Left lobe of liver (tissue), 2 donors: ENCODE measurements around the gene IGSF9B. TPM values are rescaled to one million over a fixed set of nuclear protein-coding genes. Genes with fewer than 3 reads are reported as not detected.

Experiments
- ATAC-seq: fragments of 200-7000 bp; cut with Tn5 transposase; one replicate; pipeline ENCODE4 v1.9.1; 2020; ENCODE audit warnings: mild to moderate bottlenecking, moderate library complexity
- DNase-seq: peaks from one replicate; pipeline ENCODE4 v3.0.0-alpha.2; 2020; ENCODE audit warnings: low spot score
- total RNA-seq: library from RNA; stranded (reverse); gene quantifications from one replicate; pipeline ENCODE4 v1.2.1, GENCODE V29; 2021
- donor health status: DM: no; HTN: no; CAD: no; lungs with moderate emphysema.
- donor health status: DM: no; HTN: yes; CAD: no.

Gene IGSF9B
- total RNA-seq, 1 donor from 2014 or later, result 0.13 TPM

DNA sequence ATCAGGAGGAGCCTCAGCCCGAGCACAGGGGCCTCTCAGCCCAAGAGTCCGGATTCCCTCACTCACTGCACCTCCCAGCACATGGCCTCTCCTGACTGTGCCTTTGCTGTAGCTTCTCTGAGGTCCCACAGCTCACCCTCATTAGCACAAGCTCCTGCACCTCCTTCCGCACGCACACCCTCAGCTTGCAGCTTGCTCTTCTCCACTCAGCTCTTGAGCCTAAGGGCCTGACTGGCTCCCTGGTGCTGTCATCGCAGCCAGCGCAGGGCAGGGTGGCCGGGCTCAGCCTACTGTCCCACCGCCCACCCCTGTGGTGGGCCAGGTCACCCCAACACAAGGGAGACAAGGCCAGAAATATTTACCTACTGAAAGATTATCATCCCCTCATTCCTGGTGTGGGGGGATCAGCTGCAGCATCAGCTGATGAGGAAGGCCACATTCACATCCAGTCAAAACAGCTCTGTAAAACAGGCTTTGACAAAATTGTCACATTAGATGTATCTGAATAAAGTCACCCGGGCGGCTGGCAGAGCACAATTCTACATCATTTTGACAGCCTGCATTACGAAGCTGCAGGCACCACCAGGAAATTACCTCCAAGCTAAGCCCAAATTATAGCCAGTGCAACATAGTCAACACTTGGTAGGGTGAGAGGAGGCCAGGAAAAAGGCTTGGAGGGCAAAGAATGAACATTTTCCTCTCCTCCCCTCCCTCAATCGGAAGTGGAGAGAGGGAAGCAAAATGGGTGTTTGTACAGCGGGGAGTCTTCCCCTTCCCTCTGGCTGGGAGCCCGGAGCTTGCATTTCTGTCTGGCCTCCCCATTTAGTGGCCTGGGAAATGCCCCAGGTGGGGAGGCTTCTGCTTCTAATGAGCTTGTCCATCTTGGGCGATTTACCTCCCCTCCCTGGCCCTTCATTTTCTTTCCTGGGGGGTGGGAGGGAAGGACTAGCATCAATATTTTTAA is 29.5 kb upstream of the IGSF9B start:
- no peak for ATAC-seq
- no peak for DNase-seq

DNA sequence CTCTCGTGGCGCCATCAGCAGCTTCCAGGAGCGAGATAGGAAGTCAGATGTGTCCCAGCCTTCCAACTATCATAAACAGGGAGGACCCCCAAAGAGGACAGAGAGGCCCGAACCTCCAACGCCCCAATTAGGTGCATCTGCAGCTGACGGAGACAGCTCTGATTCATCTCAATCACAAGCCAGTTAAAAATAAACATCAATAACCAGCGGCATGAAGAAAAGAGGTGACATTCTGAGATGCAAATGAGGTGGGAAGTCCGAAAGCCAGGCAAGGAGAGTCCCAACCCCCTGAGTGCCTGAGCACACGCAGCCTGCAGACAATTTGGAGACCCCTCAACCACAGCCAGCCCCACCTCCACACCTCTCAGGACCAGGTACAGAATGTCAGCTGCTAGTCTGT is 28.1 kb upstream of the IGSF9B start:
- ATAC-seq, result no peak
- DNase-seq, result no peak

DNA sequence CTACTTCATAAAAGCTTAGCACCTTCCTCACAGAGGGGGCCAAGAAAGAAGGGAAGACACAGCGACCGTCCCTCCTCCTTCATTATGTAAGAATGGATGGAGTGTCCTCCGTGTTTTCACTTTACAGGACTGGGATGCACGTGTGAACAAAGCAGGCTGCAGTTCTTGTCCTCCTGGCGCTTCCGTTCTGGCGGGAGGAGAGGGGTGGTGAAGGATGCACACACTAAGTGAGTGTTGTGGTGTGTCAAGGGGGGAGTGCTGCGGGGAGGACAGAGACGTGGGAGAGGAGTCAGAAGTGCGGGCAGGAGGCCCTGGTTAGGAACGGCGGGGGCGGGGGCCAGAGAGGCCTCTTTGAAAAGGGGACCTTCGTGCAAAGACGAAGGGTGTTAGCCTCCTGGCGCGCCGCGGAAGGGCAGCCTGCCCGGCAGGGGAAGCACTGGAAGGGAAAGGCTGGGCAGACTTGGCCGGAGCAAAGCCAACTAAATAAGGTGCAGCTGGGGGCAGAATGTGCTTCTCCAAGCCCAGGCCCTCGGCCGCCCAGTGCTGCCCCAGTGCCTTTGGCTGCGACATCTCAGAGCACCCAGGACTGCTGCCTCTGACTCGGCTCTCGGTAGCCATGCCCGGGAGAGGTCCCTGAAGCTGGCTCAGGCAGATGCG is 27.0 kb upstream of the IGSF9B start:
- no peak for DNase-seq
- no peak for ATAC-seq

- ATAC-seq, result no peak
Measured at GRCh38 chr11:133982876-133983275, 26.1 kb upstream of the IGSF9B start.

DNA sequence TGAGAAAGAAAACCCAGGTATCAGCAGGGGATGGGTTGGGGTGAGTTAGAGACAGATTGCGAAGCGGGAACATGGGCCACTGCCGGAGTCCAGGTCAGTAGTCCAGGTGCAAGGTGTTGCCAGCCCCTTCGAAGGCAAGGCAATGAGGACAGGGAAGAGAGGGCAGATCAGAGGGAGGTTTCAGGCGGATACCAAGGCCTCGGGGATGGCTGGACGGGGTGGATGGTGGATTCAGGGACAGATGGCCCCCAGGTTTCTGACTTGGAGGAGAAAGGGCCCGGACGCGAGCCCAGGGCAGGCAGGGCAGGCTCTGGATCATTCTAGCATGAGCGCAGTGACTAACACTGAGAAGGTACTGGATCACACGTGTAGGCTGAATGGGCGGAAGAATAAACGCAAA is 25.4 kb upstream of the IGSF9B start:
- ATAC-seq (no peak), DNase-seq (no peak)

More at GRCh38 chr11:133982876-133983275, 26.1 kb upstream of the IGSF9B start:
- no peak for DNase-seq

GRCh38 chr11:133981156-133981555 is 24.4 kb upstream of the IGSF9B start:
- ATAC-seq (peak; percentile 31), DNase-seq (no peak)

DNA sequence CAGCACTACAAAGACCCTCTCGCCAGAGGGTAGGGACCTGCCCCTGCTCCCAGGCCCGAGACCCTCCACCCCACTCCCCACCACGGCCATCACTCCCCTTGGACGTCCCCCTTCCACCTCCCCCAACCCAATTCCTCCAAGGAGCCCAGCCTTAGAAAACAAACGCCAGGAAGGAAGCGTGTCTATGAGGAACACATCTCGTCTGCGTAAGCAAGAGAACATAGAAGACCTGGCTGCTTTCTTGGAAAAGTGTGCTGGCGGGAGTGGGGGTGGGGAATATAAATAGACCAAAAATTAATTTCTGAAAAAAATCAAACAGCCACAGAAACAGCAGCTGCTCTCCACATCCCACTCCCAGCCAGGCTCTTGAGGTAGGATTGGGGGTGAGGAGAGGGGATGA is 23.9 kb upstream of the IGSF9B start:
- ATAC-seq, result no peak
- DNase-seq, result no peak

GRCh38 chr11:133978794-133979193 is 22.0 kb upstream of the IGSF9B start:
- no peak for DNase-seq
- ATAC-seq, result no peak

- no peak for DNase-seq
Measured at GRCh38 chr11:133977067-133977677, 20.4 kb upstream of the IGSF9B start.

DNA sequence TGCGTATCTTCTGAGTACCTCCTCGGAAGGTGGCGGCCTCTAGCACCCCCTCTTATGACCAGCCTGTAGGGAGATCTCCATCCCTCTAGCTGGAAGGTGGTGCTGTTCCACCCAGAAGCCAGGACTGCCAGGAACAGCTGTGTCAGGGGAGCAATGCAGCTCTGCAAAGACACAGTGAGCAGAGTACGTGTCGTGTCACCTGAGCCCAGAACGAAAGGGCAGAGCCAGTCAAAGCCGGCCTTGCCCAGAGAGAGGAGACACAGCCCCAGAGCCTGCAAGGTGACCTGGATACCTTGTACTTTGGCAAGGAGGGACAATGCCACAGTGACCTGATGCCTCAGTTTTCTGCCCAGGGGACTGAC is 18.7 kb upstream of the IGSF9B start:
- DNase-seq, result no peak
- no peak for ATAC-seq

More at GRCh38 chr11:133977067-133977677, 20.4 kb upstream of the IGSF9B start:
- ATAC-seq, result no peak

- ATAC-seq, result no peak
- no peak for DNase-seq
Measured at GRCh38 chr11:133974836-133975487, 18.2 kb upstream of the IGSF9B start.

- DNase-seq (no peak), ATAC-seq (no peak)
Measured at GRCh38 chr11:133971881-133972280, 15.1 kb upstream of the IGSF9B start.

DNA sequence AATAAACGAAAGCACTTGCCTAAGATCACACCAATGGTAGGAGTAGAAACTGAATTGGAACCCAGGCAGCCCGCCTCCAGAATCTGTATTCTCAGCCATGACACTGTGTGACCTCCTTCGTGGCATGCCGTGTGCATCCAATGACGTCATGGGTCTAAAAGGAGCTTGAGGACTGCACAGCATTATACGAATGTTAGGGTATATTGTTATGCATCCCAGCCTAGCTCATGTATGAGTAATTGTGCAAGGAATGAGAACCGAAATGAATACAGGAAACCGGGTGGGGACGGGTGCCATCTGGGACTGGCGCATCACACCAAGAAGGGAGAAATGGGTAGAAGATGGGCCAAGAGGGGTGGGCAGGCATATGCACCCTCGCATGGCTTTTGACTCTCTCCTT is 12.3 kb upstream of the IGSF9B start:
- DNase-seq, result no peak
- no peak for ATAC-seq

- DNase-seq (no peak), ATAC-seq (no peak)
Measured at GRCh38 chr11:133968300-133968699, 11.5 kb upstream of the IGSF9B start.

- ATAC-seq, result no peak
- no peak for DNase-seq
Measured at GRCh38 chr11:133967599-133968238, 11.0 kb upstream of the IGSF9B start.

DNA sequence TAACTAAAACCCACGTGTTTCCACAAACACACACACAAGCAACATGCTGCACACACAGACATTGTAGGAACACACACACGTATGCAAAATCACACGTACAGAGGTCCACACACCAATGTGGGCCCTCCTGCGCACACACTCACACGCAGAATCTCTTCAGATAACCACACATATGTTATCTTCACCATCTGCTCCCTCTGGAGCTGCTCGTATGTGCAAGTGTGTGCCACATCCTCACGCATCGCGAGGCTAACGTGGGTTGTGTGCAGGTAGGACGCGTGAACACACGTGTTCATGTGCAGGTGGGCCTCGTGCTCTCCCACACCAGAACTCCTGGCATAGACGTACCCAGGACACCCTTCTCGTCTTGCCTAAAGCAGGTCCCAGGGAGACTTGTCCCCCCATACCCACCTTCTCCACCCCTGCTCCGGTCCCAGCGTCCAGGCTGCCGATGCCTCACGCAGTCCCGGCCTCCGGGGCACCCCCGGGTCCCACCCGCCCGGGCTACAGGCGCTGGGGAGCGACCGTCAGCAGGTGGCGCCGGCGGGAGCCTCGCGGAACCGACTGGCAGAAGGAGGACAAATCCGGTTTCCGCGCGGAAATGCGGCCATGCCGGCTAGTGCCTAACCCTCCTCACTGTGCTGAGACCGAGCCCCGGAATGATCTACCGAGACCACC is 10.3 kb upstream of the IGSF9B start:
- ATAC-seq (peak; percentile 32), DNase-seq (no peak)

DNA sequence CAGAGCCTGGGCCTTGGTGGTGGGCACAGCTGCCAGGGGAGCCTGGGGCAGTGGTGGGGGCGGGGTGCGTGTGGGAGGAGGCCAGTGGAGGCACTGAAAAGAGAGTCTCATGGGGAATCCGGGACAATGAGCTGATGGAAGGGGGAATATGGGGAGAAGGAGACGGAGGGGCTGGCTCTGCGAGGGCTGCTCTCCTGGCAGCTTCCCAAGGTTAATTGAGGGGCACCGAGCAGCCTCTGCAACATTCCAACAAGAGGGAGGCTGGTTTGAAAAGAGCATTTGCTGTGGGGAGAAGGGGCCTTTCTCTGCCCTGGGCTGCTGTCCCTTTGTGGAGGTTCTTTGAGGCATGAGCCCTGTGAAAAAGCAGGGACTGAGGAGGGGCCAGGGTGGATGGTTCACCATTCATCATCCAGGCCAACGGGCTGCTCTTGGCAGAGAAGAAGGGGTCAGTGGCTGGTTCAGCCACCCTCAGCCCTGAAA is 9.4 kb upstream of the IGSF9B start:
- no peak for DNase-seq
- ATAC-seq, result no peak

DNA sequence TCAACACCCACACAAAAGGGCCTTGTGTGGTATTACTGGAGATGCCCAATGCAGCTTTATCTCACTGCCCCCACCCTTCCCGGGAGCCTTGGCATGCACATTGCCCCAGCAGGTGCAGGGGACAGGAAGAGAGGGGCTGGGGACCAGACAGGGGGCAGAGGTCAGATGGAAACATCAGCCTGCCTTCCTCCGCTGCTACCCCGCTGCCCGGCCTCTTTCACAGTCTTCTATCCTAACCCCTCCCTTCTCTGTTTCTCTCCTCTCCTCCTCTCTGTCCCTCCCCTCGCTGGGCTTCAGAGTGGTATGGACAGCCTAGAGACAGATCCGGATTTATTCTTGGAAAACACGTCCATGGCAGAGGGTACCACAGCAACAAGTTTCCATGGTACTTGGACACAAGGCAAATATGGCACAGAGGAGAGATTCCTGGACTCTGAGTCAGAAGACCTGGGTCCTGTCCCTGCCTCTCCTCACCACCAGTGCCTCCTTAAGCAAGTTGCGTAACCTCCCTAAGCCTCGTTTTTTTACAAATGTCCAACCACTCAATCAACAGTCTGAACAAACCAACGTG is 8.3 kb upstream of the IGSF9B start:
- ATAC-seq, result no peak
- no peak for DNase-seq

GRCh38 chr11:133964356-133964755 is 7.6 kb upstream of the IGSF9B start:
- ATAC-seq (no peak), DNase-seq (no peak)

GRCh38 chr11:133961890-133962289 is 5.1 kb upstream of the IGSF9B start:
- ATAC-seq (no peak), DNase-seq (no peak)
